Measurements from ENCODE around the gene FBN1.

FBN1 gene

DNA sequence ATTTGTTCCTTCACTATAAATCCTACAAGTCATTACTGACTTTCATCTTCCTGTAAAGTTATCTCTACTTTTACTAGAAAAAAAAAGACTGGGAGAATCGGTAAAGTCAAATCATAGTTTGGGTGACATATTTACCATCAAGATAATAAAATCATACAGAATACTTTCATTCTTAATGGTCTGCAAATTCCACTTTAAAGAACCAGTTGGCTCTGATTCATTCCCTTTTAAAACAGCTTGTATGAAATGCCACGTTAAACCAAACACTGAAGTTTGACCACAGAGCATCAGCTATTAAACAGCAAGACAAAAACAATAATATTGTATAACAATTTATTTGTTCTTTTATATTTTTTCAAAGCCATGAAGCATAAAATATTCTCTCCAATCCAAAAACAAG is 100.7 kb downstream of the FBN1 start:
- TF ChIP-seq, protein P1, sequence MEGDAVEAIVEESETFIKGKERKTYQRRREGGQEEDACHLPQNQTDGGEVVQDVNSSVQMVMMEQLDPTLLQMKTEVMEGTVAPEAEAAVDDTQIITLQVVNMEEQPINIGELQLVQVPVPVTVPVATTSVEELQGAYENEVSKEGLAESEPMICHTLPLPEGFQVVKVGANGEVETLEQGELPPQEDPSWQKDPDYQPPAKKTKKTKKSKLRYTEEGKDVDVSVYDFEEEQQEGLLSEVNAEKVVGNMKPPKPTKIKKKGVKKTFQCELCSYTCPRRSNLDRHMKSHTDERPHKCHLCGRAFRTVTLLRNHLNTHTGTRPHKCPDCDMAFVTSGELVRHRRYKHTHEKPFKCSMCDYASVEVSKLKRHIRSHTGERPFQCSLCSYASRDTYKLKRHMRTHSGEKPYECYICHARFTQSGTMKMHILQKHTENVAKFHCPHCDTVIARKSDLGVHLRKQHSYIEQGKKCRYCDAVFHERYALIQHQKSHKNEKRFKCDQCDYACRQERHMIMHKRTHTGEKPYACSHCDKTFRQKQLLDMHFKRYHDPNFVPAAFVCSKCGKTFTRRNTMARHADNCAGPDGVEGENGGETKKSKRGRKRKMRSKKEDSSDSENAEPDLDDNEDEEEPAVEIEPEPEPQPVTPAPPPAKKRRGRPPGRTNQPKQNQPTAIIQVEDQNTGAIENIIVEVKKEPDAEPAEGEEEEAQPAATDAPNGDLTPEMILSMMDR (conservative IDR thresholded peaks at IDR 0.05) = no peak
- TF ChIP-seq ZFX (IDR thresholded peaks at IDR 0.05) = no peak
- no peak overlapping the region for H3K27ac ChIP-seq

GRCh38 chr15:48541341-48542278 is 103.9 kb downstream of the FBN1 start:
- TF ChIP-seq ZFX (IDR thresholded peaks at IDR 0.05) = no peak
- TF ChIP-seq, protein P1 (conservative IDR thresholded peaks at IDR 0.05) = no peak
- no peak overlapping the region for H3K27ac ChIP-seq

DNA sequence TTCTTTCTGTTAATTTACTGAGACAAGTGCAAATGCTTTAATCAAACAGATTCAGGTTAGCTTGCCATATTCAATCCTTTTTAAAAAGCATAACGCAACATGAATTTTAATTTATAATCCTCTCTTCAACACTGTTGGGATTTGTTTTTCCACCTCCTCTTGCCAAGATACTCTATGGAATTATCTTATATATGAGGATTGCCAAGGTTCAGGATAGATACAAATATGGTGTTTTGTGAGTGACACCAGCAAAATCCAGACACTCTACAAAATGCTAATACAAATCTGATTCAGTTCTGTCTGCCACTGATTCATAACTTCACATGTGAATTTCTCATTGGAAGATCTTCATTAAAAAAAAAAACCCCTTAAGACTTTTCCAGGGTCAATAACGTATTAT is 104.8 kb downstream of the FBN1 start:
- TF ChIP-seq ZFX (IDR thresholded peaks at IDR 0.05) = no peak
- no peak overlapping the region for H3K27ac ChIP-seq

DNA sequence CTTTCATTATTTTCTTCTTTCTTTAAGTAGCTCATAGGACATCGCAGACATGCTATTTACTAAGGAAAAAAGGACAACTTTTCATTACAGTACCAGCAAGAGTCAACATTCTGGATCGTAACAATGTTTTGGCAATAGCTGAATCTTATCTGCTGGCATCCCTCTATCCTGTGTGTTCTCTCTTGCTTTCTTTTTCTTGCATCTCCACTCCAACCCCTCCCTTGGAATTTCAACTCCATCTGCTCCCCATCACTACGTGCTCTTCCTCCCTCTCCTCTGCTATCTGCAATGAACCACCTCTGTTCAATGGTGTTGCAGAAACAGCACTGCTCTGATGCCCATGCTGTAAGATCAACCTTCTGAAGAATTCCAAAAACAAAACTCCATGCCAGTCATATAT is 106.6 kb downstream of the FBN1 start:
- TF ChIP-seq, protein P1 (conservative IDR thresholded peaks at IDR 0.05) = no peak
- TF ChIP-seq ZFX (IDR thresholded peaks at IDR 0.05) = no peak
- H3K27ac ChIP-seq = no peak overlapping the region

DNA sequence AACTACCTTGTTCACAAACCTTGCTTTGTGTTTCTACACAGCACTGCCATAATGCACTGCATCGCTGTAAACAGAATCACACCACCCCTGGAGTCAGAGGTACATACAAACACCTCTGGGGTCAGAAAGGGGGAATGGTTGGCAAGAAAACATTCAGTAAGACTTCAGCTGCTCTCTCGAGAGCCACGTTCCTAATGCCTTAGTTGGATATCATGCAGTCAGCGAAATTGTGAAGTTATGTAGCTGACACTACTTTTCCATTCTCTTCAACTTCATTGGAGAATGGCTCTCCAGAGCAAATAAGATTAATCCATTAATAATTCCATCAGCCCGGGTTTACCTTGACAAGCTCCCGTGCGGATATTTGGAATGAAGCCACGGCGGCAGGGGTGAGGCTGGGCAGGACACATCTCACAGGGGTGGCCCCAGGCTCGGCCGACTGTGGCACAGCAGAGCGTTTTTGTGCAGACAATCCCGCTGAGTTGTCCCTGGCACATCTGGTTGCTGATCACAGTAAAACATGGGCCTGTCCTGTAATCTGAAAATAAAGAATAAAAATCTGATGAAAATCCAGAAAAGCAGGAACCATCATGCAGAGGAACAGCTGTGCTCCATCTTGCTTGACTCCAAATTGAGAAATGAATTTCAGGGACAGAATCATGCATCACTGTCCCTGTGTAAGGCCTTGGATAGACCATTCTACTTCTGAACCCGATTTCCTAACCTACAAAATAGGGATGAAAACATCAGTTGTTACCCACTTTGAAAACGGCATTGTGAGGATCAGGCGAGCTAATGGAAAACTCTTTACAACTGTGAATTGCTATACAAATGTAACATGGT is 108.0 kb downstream of the FBN1 start:
- H3K27ac ChIP-seq = no peak overlapping the region
- TF ChIP-seq ZFX (IDR thresholded peaks at IDR 0.05) = no peak
- TF ChIP-seq, protein P1 (conservative IDR thresholded peaks at IDR 0.05) = no peak

GRCh38 chr15:48536681-48537091 is 108.8 kb downstream of the FBN1 start:
- no peak for TF ChIP-seq ZFX (IDR thresholded peaks at IDR 0.05)
- TF ChIP-seq, protein P1 (conservative IDR thresholded peaks at IDR 0.05) = no peak
- no peak overlapping the region for H3K27ac ChIP-seq

- no peak overlapping the region for H3K27ac ChIP-seq
- TF ChIP-seq ZFX (IDR thresholded peaks at IDR 0.05) = no peak
- TF ChIP-seq, protein P1 (conservative IDR thresholded peaks at IDR 0.05) = no peak
Observed at GRCh38 chr15:48533982-48534381, 111.5 kb downstream of the FBN1 start.

Measured in C4-2B (cell line).